Measurements from ENCODE around the gene GRK4.

Gene GRK4

GRCh38 chr4:3074846-3075651, 111.7 kb downstream of the GRK4 start:
- H3K36me3 Mint-ChIP-seq (ENCODE audit: low read depth) = peaks cover 2% of the 10 kb centered on the region
- DNase-seq (peak; percentile 58), ATAC-seq (peak; percentile 3)
- peak overlapping the region; percentile 84 for H3K27ac Mint-ChIP-seq
- H3K4me1 Mint-ChIP-seq = peaks cover 32% of the 10 kb centered on the region
- peak overlapping the region; percentile 91 for H3K4me3 Mint-ChIP-seq
- H3K27me3 Mint-ChIP-seq = no peaks in the 10 kb centered on the region
- no peaks in the 10 kb centered on the region for H3K9me3 Mint-ChIP-seq

- DNase-seq = no peak
- H3K4me3 Mint-ChIP-seq = peak overlapping the region; percentile 91
- peak overlapping the region; percentile 84 for H3K27ac Mint-ChIP-seq
- H3K36me3 Mint-ChIP-seq (ENCODE audit: low read depth) = peaks cover 4% of the 10 kb centered on the region
- no peaks in the 10 kb centered on the region for H3K27me3 Mint-ChIP-seq
- H3K4me1 Mint-ChIP-seq = peaks cover 36% of the 10 kb centered on the region
- no peaks in the 10 kb centered on the region for H3K9me3 Mint-ChIP-seq
- ATAC-seq = no peak
These were observed 112.2 kb downstream of the GRK4 start for GRCh38 chr4:3075652-3075981.

GRCh38 chr4:3077796-3078195, 114.4 kb downstream of the GRK4 start:
- H3K9me3 Mint-ChIP-seq = no peaks in the 10 kb centered on the region
- peaks cover 4% of the 10 kb centered on the region for H3K36me3 Mint-ChIP-seq (ENCODE audit: low read depth)
- H3K27ac Mint-ChIP-seq = peak overlapping the region; percentile 68
- ATAC-seq (no peak), DNase-seq (no peak)
- H3K4me3 Mint-ChIP-seq = peak overlapping the region; percentile 52
- H3K4me1 Mint-ChIP-seq = peaks cover 52% of the 10 kb centered on the region
- H3K27me3 Mint-ChIP-seq = no peaks in the 10 kb centered on the region

GRCh38 chr4:3079694-3080123, 116.3 kb downstream of the GRK4 start:
- Mint-ChIP-seq H3K4me1 (peaks cover 68% of the 10 kb centered on the region), H3K27me3 (no peaks in the 10 kb centered on the region), H3K9me3 (no peaks in the 10 kb centered on the region), H3K27ac (peak overlapping the region; percentile 63), H3K4me3 (no peak overlapping the region), H3K36me3 (ENCODE audit: low read depth) (peaks cover 10% of the 10 kb centered on the region)
- no peak for ATAC-seq
- no peak for DNase-seq

- ATAC-seq (no peak), DNase-seq (no peak)
- Mint-ChIP-seq H3K36me3 (ENCODE audit: low read depth) (peaks cover 11% of the 10 kb centered on the region), H3K4me3 (no peak overlapping the region), H3K4me1 (peaks cover 65% of the 10 kb centered on the region), H3K9me3 (no peaks in the 10 kb centered on the region), H3K27me3 (no peaks in the 10 kb centered on the region), H3K27ac (no peak overlapping the region)
These were observed 119.6 kb downstream of the GRK4 start for GRCh38 chr4:3082925-3083515.

GRCh38 chr4:3083732-3084131, 120.4 kb downstream of the GRK4 start:
- Mint-ChIP-seq H3K4me3 (no peak overlapping the region), H3K9me3 (no peaks in the 10 kb centered on the region), H3K36me3 (ENCODE audit: low read depth) (peaks cover 14% of the 10 kb centered on the region), H3K27me3 (no peaks in the 10 kb centered on the region), H3K4me1 (peaks cover 62% of the 10 kb centered on the region), H3K27ac (peak overlapping the region; percentile 49)
- ATAC-seq (peak; percentile 50), DNase-seq (no peak)

- Mint-ChIP-seq H3K4me3 (no peak overlapping the region), H3K36me3 (ENCODE audit: low read depth) (peaks cover 18% of the 10 kb centered on the region), H3K9me3 (no peaks in the 10 kb centered on the region), H3K27me3 (no peaks in the 10 kb centered on the region), H3K27ac (peak overlapping the region; percentile 75), H3K4me1 (peaks cover 52% of the 10 kb centered on the region)
- DNase-seq (no peak), ATAC-seq (no peak)
These were observed 122.7 kb downstream of the GRK4 start for GRCh38 chr4:3085948-3086670.

GRCh38 chr4:3087115-3087797, 123.9 kb downstream of the GRK4 start:
- H3K4me3 Mint-ChIP-seq = no peak overlapping the region
- H3K36me3 Mint-ChIP-seq (ENCODE audit: low read depth) = peaks cover 21% of the 10 kb centered on the region
- H3K27me3 Mint-ChIP-seq = no peaks in the 10 kb centered on the region
- ATAC-seq (no peak), DNase-seq (no peak)
- H3K27ac Mint-ChIP-seq = no peak overlapping the region
- peaks cover 49% of the 10 kb centered on the region for H3K4me1 Mint-ChIP-seq
- no peaks in the 10 kb centered on the region for H3K9me3 Mint-ChIP-seq

Measured in activated naive CD8-positive, alpha-beta T cell treated with anti-CD3 and anti-CD28 coated beads, Interleukin-2, amount 50 U/mL, for 24 hours (primary cell).